Urinary bladder (tissue), 4 donors: ENCODE data around the gene SUPT20HL1. TPM values are rescaled to one million over a fixed set of nuclear protein-coding genes. Genes with fewer than 3 reads are reported as not detected.
"Not testable (repeated sequence)": the region's sequence is repeated elsewhere in the genome, so short reads cannot be mapped to it uniquely, and the experiment has no call there.

ENCODE experiments used
- DNase-seq: peaks from one replicate; pipeline ENCODE4 v3.0.0-alpha.2; 2015; ENCODE audit errors: extremely low spot score
- H3K27ac ChIP-seq: one replicate; pipeline ENCODE4 v1.5.1; 2013; ENCODE audit warnings: low read depth, mild to moderate bottlenecking, moderate library complexity
- H3K36me3 ChIP-seq: one replicate; pipeline ENCODE4 v1.6.1; 2013; ENCODE audit warnings: mild to moderate bottlenecking, moderate library complexity; ENCODE audit not compliant: insufficient read depth
- H3K4me1 ChIP-seq: one replicate; pipeline ENCODE4 v1.6.1; 2013; ENCODE audit warnings: mild to moderate bottlenecking, moderate library complexity; ENCODE audit not compliant: insufficient read depth
- H3K4me3 ChIP-seq: one replicate; pipeline ENCODE4 v1.5.1; 2013; ENCODE audit warnings: low read depth, low read length
- WGBS: extraction: QIAGEN DNeasy Blood & Tissue Kit; methylation state at CpG from one replicate; pipeline ENCODE4 v1.1.7; 2013; 5-methylcytosine and 5-hydroxymethylcytosine counted together
- polyA plus RNA-seq: library from polyadenylated mRNA; stranded (reverse); fragments of 200-250 nt; gene quantifications from one replicate; pipeline ENCODE4 v1.2.3, GENCODE V29; 2013
- total RNA-seq: library from RNA; depleted of rRNA; stranded (reverse); fragments of >200 nt; gene quantifications from one replicate; pipeline ENCODE4 v1.2.3, GENCODE V29; 2014
- donor health status: healthy with polysubstance abuse.
- donor health status: healthy.

The SUPT20HL1 gene
- total and polyA plus RNA-seq, 2 donors, result 0.04 to 0.16 TPM

DNA sequence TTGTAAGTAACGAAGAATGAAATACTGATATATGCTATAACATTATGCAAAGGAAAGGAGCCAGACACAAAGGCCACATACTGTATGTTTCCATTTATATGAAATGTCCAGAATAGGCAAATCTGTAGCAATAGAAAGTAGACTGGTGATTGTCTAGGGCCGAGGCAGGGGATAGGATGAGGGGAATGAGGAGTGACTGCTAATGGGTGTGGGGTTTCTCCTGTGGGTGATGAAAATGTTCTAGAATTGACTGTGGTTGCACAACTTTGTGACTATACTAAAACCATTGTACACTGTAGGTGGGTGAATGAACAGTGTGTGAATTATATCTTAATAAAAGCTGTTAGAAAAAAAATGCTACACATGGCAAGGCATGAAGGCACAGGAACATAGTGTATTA lies 19.9 kb upstream of the SUPT20HL1 start:
- DNase-seq, result no peak
- 92% methylated on average over 2 of the region's 2 CpGs for WGBS
- Histone ChIP-seq H3K36me3 (no peaks in the 10 kb centered on the region), H3K4me3 (no peak overlapping the region), H3K4me1 (no peaks in the 10 kb centered on the region), H3K27ac (no peak overlapping the region)

DNA sequence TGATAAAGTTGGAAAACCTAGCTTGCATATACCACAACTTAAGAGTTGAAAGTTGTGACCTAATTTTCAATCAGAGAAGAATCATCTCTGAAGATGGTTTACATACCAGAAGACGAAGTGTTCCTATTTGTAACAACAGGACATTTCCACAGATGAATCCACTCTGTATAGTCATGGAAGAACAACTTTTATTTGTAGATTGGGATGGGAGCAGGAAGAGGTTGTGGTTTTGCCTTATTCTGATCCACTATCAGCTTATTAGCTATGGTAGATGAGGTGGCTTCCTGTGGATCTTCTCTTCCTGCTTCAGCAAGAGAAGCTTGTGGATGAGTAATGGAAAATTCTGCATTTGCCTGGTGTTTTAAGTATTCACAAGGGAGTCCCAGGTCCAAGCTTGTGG lies 18.6 kb upstream of the SUPT20HL1 start:
- 44% methylated on average over 1 of the region's 1 CpG for WGBS
- H3K36me3 ChIP-seq, result no peaks in the 10 kb centered on the region
- no peak for DNase-seq
- no peak overlapping the region for H3K27ac ChIP-seq
- H3K4me3 ChIP-seq, result no peak overlapping the region
- no peaks in the 10 kb centered on the region for H3K4me1 ChIP-seq

DNA sequence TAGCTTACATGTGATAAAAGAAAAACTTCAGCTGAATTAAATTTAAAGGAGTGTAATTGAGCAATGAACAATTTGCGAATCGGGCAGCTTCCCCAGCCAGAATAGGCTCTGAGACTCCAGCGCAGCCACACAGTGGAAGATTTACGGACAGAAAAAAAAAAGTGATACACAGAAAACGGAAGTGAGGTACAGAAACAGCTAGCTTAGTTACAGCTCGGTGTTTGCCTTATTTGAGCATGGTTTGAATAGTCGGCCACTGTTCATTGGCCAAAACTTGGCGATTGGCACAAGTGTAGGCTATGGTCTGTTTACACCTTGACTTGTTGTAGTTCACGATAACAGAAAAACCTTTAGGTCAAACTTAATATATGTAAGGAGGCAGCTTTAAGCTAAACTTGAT lies 16.7 kb upstream of the SUPT20HL1 start:
- Histone ChIP-seq H3K4me1 (no peaks in the 10 kb centered on the region), H3K27ac (no peak overlapping the region), H3K4me3 (no peak overlapping the region), H3K36me3 (no peaks in the 10 kb centered on the region)
- no peak for DNase-seq
- 74% methylated on average over 9 of the region's 9 CpGs for WGBS

DNA sequence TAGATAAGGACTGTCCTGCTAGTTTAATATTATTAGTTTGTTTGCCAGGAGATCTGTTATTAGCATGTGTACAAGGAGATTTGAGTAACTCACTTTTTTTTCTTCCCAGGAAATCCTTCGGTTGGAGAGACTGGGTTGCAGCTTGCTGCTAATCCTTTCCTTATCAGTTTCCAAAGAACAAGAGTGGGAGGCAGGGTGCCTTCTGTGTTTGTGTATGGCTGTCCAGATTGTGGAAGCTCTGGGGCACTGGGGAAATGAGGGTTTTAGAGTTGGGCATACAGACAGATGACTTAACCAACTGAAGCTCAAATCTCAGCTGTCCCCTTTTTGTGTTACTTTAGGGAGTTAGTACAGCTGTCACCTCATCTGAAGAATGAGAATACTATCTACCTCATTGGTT lies 12.6 kb upstream of the SUPT20HL1 start:
- no peaks in the 10 kb centered on the region for H3K36me3 ChIP-seq
- DNase-seq, result no peak
- 15% methylated on average over 1 of the region's 1 CpG for WGBS
- no peak overlapping the region for H3K4me3 ChIP-seq
- no peak overlapping the region for H3K27ac ChIP-seq
- H3K4me1 ChIP-seq, result no peaks in the 10 kb centered on the region

DNA sequence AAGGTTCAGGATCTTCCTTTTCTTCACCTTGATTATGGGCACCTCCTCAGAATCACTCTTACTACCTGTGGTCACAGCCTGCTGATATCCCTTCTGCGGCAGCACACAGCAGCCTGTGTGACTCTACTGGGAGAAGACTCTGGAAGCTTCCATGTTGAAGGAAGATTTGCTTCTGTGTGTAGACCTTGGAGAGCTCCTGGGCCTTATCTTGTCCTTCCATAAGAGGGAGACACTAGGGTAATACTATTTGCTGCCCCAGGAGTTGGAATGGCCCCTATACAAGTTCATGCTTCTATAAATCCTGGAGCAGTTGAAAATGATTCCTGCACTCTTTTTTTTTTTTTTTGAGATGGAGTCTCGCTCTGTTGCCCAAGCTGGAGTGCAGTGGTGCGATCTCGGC lies 10.2 kb upstream of the SUPT20HL1 start:
- Histone ChIP-seq H3K4me3 (no peak overlapping the region), H3K36me3 (no peaks in the 10 kb centered on the region), H3K4me1 (no peaks in the 10 kb centered on the region), H3K27ac (no peak overlapping the region)
- no peak for DNase-seq
- WGBS, result 98% methylated on average over 4 of the region's 4 CpGs

DNA sequence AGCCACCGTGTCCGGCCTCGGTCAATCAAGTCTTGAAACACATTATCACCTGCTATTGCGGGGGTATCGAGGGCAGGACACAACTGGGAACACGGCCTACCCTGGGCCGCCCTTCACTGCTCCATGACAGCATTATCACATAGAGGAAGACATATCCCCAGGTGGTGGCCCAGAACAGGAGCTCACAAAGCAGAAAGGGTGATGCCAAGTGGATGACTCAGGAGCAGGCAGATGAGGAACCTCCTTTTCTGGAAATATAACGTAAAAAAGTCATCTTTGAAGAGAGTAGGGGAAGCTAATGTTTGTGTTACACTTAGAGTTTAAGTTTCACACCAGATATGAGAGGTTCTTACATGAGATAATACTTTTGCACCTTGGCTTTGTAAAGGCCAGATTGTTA lies 5.3 kb upstream of the SUPT20HL1 start:
- 89% methylated on average over 8 of the region's 8 CpGs for WGBS
- Histone ChIP-seq H3K27ac (no peak overlapping the region), H3K36me3 (no peaks in the 10 kb centered on the region), H3K4me3 (no peak overlapping the region), H3K4me1 (no peaks in the 10 kb centered on the region)
- DNase-seq, result no peak

DNA sequence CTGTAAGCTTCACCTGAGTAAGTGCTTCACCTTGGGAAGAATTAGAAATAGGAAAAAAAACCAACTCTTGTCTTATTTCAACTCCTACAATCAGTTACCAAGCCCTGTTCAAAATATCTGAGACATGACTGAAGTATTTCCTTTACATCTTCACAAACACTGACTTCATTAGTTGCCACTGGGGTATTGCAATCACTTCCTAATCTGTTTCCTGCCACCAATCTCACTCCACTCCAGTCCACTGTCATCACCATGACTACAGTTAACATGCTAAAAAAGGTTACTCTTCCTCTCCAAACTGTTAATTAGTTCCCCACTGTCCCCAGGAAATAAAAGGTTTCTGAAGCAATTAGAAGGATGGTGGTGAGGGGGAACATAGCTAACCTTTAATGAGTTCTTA lies 3.3 kb upstream of the SUPT20HL1 start:
- no peak for DNase-seq
- no peaks in the 10 kb centered on the region for H3K36me3 ChIP-seq
- H3K4me1 ChIP-seq, result no peaks in the 10 kb centered on the region
- H3K27ac ChIP-seq, result no peak overlapping the region
- H3K4me3 ChIP-seq, result no peak overlapping the region

DNA sequence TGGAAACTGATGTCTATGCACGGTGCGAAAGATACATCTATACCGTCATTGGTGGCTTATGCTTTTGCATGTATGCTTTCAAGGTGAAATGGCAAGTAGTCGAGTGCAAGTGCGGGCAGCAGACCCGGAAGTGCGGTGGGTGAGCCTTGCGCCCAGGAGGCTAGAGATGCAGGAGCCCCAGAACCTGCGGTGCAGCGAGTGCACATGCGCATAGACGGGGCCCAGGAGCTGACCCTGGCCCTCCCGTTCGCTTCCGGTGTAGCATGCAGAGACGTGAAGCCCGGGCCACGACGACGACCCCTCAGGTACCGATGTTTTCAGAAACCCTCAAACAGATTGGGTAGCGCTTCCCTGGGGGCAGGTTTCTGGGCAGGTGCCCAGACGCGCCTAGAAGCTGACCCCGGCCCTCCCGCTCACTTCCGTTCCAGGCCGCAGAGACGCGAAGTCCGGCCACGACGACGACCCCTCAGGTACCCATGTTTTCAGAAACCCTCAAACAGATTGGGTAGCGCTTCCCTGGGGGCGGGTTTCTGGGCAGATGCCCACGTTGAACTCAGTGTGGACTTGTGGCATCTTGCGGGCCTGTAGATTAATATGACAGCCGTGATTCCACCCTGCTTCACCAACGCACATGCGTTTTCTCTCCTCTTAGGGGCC lies 1.8 kb downstream of the SUPT20HL1 start:
- 97% methylated on average over 35 of the region's 41 CpGs for WGBS

DNA sequence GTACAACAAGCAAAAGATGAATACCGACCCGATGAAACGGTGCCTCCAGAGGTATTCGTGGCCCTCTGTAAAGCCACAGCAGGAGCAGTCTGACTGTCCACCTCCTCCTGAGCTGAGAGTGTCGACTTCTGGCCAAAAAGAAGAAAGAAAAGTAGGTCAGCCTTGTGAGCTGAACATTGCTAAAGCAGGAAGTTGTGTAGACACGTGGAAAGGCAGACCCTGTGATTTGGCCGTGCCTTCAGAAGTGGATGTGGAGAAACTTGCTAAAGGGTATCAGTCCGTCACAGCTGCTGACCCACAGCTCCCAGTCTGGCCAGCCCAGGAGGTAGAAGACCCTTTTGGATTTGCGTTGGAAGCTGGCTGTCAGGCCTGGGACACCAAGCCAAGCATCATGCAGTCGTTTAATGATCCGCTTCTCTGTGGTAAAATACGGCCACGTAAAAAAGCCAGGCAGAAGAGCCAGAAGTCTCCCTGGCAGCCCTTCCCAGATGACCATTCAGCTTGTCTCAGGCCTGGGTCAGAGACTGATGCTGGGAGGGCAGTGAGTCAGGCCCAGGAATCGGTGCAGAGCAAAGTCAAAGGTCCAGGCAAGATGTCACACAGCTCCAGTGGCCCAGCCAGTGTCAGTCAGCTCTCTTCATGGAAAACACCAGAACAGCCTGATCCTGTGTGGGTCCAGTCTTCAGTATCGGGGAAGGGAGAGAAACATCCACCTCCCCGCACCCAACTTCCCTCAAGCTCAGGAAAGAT lies 3.2 kb downstream of the SUPT20HL1 start:
- H3K27ac ChIP-seq, result peak overlapping the region; percentile 29
- DNase-seq, H3K4me1 ChIP-seq, H3K36me3 ChIP-seq, H3K4me3 ChIP-seq: not testable (repeated sequence)
- 52% methylated on average over 15 of the region's 16 CpGs for WGBS

More for the DNA sequence above, 1.8 kb downstream of the SUPT20HL1 start:
- H3K4me1 ChIP-seq, H3K4me3 ChIP-seq, DNase-seq, H3K27ac ChIP-seq, H3K36me3 ChIP-seq: not testable (repeated sequence)

DNA sequence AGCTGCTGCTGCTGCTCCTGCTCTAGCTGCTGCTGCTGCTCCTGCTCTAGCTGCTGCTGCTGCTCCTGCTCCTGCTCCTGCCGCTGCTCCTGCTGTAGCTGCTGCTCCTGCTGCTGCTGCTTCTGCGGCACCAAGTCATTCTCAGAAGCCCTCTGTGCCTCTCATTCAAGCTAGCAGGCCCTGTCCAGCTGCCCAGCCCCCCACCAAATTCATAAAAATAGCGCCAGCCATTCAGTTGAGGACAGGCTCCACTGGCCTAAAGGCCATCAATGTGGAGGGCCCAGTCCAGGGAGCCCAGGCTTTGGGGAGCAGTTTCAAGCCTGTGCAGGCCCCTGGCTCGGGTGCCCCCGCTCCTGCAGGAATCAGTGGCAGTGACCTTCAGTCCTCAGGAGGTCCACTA lies 3.9 kb downstream of the SUPT20HL1 start:
- no peak overlapping the region for H3K4me3 ChIP-seq
- WGBS, result 86% methylated on average over 5 of the region's 5 CpGs
- H3K27ac ChIP-seq, result peak overlapping the region; percentile 23
- no peaks in the 10 kb centered on the region for H3K4me1 ChIP-seq
- H3K36me3 ChIP-seq, result no peaks in the 10 kb centered on the region
- no peak for DNase-seq

DNA sequence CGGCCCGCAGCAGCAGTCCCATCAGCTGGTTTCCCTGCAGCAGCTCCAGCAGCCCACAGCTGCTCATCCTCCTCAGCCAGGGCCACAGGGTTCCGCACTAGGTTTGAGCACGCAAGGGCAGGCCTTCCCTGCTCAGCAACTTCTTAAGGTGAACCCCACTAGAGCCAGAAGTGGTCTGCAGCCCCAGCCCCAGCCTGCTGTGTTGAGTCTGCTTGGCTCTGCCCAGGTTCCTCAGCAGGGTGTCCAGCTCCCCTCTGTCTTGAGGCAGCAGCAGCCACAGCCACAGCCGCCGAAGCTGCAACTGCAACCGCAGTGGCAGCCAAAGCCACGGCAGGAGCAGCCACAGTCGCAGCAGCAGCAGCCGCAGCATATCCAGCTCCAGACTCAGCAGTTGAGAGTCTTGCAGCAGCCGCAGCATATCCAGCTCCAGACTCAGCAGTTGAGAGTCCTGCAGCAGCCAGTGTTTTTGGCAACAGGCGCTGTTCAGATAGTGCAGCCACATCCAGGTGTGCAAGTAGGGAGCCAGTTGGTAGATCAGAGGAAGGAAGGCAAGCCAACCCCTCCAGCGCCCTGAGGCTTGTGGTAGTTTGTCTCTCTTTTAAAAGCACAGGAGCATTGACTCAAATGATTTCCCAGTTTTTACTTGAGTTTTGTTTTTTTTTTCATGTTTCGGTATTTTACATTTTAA lies 4.6 kb downstream of the SUPT20HL1 start:
- no peak overlapping the region for H3K27ac ChIP-seq
- WGBS, result 70% methylated on average over 14 of the region's 14 CpGs

DNA sequence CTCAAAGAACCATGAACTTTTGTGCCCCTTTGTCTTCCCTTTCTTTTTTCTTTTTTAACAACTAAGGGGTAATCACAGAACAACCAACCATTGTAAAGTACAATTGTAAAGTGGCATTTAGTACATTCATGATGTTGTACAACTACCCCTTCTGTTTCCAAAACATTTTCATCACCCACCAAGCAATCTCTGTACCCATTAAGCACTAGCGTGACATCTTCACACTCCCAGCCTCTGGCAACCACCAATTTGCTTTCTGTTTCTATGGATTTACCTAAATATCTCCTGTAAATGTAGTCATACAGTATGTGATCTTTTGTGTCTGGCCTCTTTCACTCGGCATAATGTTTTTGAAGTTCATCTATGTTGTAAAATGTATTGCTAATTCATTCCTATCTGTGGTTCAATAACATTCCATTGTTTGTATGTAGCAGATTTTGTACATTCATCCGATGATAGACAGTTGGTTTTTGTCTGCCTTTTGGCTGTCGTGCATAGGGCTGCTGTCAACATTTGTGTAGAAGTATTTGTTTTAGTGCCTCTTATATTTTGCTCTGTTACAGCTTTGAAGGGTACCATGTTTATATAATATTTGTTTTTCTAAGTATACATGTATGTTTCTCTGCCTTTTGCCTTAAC lies 6.4 kb downstream of the SUPT20HL1 start:
- 79% methylated on average over 4 of the region's 4 CpGs for whole genome bisulfite sequencing
- H3K4me3 ChIP-seq, H3K27ac ChIP-seq, H3K4me1 ChIP-seq, DNase-seq, H3K36me3 ChIP-seq: not testable (repeated sequence)

More for the DNA sequence above, 4.6 kb downstream of the SUPT20HL1 start:
- no peak overlapping the region for H3K4me3 ChIP-seq
- no peaks in the 10 kb centered on the region for H3K36me3 ChIP-seq
- DNase-seq, result no peak
- H3K4me1 ChIP-seq, result no peaks in the 10 kb centered on the region

DNA sequence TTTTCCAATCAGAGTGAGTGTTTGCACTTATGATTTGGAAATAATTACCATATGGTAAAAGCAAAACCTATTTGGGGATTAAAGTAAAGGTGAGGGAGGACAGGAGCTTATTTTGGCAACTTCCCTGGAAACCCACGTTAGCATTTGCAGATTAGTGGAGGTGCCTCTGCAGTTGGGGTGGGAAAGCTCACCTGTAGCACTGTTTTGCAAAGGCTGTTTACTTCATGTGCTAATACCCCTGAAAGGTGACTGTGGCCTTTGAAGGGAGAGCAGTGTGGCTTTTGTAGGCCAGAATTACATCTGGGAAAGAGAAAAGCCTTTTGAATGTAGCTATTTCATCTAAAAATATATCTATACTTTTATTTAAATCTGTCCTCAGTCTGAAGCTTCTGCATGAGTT lies 9.4 kb downstream of the SUPT20HL1 start:
- Histone ChIP-seq H3K36me3 (no peaks in the 10 kb centered on the region), H3K4me1 (no peaks in the 10 kb centered on the region), H3K27ac (no peak overlapping the region), H3K4me3 (no peak overlapping the region)
- WGBS, result 87% methylated on average over 1 of the region's 1 CpG
- no peak for DNase-seq
